ENCODE results near the gene CBLC.
"Not testable (repeated sequence)": the region's sequence is repeated elsewhere in the genome, so short reads cannot be mapped to it uniquely, and the experiment has no call there.

The CBLC gene

DNA sequence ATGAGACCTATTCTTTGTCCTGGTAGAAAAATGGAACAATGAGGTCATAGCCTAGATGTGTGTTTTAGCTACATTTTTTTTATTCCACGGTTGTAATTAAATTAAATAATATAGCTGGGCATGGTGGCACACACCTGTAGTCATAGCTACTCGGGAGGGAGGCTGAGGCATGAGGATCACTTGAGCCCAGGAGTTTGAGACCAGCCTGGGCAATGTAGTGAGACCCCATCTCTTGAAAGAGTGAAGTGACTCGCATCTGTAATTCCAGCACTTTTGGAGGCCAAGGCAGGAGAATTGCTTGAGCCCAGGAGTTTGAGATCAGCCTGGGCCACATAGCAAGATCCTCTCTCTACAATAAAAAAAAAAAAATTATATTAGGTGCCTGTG, 11.7 kb upstream of the CBLC start:
- no peak for DNase-seq

- DNase-seq, result no peak
Measured at GRCh38 chr19:44767295-44768180, 10.2 kb upstream of the CBLC start.

GRCh38 chr19:44770550-44771257, 7.0 kb upstream of the CBLC start:
- peak; percentile 74 to 89 for DNase-seq

GRCh38 chr19:44772144-44772543, 5.5 kb upstream of the CBLC start:
- not testable (repeated sequence) for DNase-seq

- no peak for DNase-seq
Measured at GRCh38 chr19:44772959-44773358, 4.7 kb upstream of the CBLC start.

GRCh38 chr19:44775676-44776240, 1.9 kb upstream of the CBLC start:
- DNase-seq, result no peak

DNA sequence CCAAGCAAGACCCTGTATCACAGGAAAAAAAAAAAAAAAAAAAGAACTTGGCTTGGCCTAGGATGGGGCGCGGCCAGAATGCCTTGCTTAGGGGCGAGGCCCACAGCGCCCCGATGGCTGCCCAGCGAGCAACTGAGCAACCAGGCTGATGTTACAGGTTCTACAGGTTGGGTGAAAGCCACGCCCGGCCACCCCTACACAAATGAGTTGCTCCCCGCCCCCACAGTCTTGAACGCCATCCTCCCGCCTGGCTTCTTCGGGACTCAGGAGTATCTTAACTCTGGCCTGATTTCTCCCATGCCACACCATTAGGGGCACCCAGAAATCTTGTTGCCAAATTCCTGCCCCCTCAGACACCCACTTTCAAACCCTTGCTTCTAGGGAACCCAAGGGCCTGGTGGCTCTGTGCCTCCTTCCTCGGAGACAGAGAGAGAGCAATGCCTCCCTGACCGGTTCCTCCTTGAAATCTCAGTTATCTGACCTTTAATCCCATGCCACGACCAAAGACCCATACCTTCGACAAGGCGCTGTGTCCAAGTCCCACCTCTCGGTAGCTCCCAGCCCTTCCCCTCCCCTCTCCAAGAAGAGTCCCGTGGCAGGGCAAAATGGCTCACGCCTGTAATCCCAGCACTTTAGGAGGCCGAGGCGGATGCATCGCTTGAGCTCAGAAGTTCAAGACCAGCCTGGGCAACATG, 1.1 kb upstream of the CBLC start:
- DNase-seq, result no peak

DNA sequence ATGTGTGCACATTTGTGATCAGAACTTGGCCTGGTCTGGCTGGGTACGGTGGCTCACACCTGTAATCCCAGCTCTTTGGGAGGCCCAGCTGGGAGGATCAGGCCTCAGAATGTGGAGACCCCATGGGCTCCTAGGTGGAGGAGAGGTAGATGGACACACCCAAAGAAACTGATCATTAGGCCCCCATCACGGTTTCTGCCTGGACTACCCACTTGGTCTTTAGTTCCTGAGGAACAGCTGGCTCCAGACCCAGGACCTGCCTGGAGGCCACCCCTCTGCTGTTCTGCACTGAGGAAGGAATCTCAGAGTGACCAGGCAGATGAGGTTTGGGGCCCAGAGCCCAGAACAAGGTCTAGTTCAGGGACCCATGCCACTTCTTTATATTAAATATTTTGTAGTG, 1.5 kb downstream of the CBLC start:
- no peak for DNase-seq

GRCh38 chr19:44781694-44782093, 4.0 kb downstream of the CBLC start:
- not testable (repeated sequence) for DNase-seq

- DNase-seq, result no peak
Measured at GRCh38 chr19:44782729-44783128, 5.0 kb downstream of the CBLC start.

- DNase-seq, result no peak
Measured at GRCh38 chr19:44783545-44783944, 5.9 kb downstream of the CBLC start.

DNA sequence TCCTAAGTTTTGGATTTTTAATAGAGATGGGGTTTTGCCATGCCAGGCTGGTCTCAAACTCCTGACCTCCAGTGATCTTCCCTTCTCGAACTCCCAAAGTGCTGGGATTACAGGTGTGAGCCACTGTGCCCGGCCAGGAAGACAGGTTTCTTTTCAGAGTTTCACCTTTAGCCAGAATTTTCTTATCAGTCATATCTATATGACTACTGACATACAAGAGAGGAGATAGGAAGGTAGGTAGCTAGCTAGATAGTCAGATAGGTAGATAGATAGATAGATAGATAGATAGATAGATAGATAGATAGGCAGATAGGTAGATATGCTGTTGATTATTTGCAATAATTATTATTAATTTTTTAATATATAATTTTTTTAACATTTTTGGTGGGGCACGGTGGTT, 7.6 kb downstream of the CBLC start:
- no peak for DNase-seq

DNA sequence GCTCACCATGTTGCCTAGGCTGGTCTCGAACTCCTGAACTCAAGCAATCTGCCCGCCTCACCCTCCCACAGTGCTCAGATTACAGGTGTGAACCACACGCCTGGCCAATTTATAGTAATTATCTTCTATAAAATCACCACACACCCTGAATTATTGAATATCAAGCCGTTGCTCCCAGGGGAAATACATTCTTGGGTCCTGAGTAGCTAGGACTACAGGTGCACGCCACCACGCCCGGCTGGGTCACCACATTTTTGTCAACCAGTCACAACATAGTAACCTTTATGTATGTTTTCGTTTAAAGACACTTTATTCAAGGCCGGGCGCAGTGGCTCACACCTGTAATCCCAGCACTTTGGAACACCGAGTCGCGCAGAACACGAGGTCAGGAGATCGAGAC, 8.3 kb downstream of the CBLC start:
- no peak for DNase-seq

DNA sequence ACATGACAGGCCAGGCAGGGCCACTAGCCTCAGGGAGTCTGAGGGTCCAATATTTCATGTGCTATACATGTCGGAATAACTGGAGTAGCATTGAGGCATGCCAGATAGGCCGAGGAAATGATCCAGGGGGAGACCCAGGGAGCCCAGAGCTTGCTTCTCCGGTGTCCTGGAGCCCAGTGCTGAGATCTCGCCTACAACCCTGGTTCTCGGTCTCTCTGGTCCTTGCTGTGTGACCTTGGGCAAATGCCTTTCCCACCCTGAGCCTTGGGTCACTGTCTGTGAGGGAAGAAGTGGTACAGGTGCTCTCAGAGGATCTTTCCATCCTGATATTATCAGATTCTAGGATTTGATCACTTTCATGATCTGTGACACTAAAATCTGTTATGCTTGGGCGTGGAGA, 11.3 kb downstream of the CBLC start:
- DNase-seq, result no peak

GRCh38 chr19:44789943-44790483, 12.3 kb downstream of the CBLC start:
- DNase-seq, result no peak

GRCh38 chr19:44792281-44792680, 14.6 kb downstream of the CBLC start:
- no peak for DNase-seq

DNA sequence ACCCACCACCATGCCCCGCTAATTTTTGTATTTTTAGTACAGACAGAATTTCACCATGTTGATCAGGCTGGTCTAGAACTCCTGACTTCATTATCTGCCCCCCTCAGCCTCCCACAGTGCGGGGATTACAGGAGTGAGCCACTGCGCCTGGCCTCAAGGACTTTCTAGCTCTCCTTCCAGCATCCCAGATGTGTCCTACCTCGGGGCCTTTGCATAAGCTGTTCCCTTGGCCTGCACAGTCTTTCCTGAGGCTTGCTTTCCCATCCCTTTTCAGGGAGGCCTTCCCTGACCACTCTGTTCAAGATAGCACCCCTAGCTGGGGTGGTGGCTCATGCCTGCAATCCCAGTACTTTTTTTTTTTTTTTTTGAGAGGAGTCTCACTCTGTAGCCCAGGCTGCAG, 16.9 kb downstream of the CBLC start:
- DNase-seq, result no peak

DNA sequence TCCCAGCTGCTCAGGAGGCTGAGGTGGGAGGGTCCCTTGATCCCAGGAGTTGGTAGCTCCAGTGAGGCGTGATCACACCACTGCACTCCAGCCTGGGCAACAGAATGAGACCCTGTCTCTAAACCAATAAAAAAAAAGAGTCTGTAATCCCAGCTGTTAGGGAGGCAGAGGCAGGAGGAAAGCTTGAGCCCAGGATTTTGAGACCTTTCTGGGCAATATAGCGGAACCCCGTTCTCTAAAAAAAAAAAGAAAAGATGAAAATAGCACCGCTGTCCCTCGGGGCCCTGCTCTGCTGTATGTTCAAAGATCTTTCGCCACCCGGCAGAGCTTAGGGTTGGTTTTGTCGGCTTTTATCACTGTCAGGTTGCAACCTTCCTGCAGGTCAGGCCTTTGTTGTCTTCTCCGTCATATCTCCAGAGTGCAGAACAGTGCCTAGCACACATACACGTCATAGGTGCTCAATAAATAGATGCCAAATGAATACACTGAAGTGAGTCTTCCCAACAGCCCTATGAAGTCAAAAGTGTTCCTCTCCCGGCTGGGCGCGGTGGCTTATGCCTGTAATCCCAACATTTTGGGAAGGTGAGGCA, 17.8 kb downstream of the CBLC start:
- no peak for DNase-seq

- no peak for DNase-seq
Measured at GRCh38 chr19:44796701-44797115, 19.0 kb downstream of the CBLC start.

- no peak for DNase-seq
Measured at GRCh38 chr19:44799627-44800346, 22.1 kb downstream of the CBLC start.

GRCh38 chr19:44800461-44800860, 22.8 kb downstream of the CBLC start:
- peak in 1 of 2 experiments; percentile 52 for DNase-seq

All from SW 1271 (cell line).